ENCODE data around the gene CBY2.

GRCh38 chr13:45678282-45678681 is 23.8 kb upstream of the CBY2 start:
- TF ChIP-seq CTCF (IDR thresholded peaks at IDR 0.05), result no peak
- no peak for TF ChIP-seq POLR2A (IDR thresholded peaks at IDR 0.05)

All from right lobe of liver (tissue), 4 donors.